ENCODE data around the gene CEACAM8.
"Not testable (repeated sequence)": the region's sequence is repeated elsewhere in the genome, so short reads cannot be mapped to it uniquely, and the experiment has no call there.

CEACAM8 gene

GRCh38 chr19:42594617-42595489, at the start of gene CEACAM8:
Gene CEACAM8, minus strand, starts transcription at chr19:42594924. Its CDS starts 96 bp downstream, at chr19:42594828.
- H3K27ac ChIP-seq, result no peak within 1 kb of the TSS
- TF ChIP-seq ZFX (IDR thresholded peaks at IDR 0.05; ENCODE audit: borderline replicate concordance) (no peak), CTCF (IDR thresholded peaks at IDR 0.05) (no peak)

GRCh38 chr19:42639324-42640092, 44.8 kb upstream of the CEACAM8 start:
- H3K27ac ChIP-seq, result not testable (repeated sequence)

- TF ChIP-seq CTCF (IDR thresholded peaks at IDR 0.05) (peak; percentile 65), ZFX (IDR thresholded peaks at IDR 0.05; ENCODE audit: borderline replicate concordance) (no peak)
Observed at GRCh38 chr19:42635233-42635539, 40.5 kb upstream of the CEACAM8 start.

DNA sequence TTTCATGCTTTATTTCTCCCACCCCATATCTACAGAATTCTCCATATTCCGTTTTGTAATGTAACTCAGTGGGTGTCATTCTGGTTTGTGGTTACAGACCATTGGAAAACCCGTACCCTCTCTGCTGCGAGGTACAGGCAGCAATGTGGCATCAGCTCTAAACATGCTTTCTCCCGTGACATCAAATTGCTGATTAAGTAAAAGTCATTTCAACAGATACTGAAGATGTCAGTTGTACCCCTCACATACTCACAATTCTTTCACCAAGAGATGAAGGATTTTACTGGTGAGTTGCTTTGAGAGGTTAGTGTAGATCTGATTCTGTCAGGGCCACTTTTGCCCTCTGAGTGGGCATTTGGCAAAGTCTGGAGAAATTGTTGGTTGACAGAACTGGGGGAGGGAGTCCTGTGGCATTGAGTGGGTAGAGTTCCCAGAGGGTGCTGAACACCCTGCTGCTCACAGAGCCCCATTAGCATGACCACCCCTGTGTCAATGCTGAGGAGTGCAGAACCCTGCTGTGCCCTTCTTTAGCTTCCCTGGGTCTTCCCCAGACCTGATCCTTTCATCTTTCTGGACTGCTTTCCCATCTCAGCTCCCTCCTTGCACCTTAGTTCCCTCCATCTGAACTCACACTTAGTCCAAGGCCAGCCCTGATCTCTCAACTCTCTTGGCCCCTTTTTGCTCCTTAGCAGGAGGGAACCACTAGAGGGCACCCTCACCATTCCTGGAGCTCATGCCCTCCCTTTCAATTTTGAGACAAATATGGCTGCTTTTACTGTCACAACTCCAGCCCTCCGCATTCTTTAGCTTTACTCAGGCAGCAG, 39.9 kb upstream of the CEACAM8 start:
- no peak overlapping the region for H3K27ac ChIP-seq
- TF ChIP-seq ZFX (IDR thresholded peaks at IDR 0.05; ENCODE audit: borderline replicate concordance), result no peak
- peak; percentile 86 for TF ChIP-seq CTCF (IDR thresholded peaks at IDR 0.05)

More at GRCh38 chr19:42635233-42635539, 40.5 kb upstream of the CEACAM8 start:
- no peak overlapping the region for H3K27ac ChIP-seq

DNA sequence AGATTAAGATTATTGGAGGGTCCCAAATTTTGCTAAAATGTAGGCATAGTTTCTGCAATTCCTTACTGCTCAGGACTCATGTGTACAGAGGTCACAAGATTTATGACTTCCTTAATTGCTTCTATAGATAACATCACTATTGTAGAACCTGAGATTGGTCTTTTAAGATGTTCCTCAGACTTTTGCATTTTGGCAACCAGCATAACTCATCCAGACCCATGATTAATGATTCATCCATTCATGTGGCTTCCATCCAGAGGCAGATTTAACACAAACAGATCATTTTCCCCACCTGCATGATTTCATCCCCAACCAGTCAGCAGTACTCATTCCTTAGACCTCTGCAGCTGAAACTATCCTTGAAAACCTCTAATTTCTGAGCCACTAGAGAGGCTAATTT, 34.5 kb upstream of the CEACAM8 start:
- no peak for TF ChIP-seq CTCF (IDR thresholded peaks at IDR 0.05)
- TF ChIP-seq ZFX (IDR thresholded peaks at IDR 0.05; ENCODE audit: borderline replicate concordance), result no peak
- no peak overlapping the region for H3K27ac ChIP-seq

GRCh38 chr19:42628411-42629140, 33.9 kb upstream of the CEACAM8 start:
- no peak overlapping the region for H3K27ac ChIP-seq
- TF ChIP-seq ZFX (IDR thresholded peaks at IDR 0.05; ENCODE audit: borderline replicate concordance) (no peak), CTCF (IDR thresholded peaks at IDR 0.05) (no peak)

DNA sequence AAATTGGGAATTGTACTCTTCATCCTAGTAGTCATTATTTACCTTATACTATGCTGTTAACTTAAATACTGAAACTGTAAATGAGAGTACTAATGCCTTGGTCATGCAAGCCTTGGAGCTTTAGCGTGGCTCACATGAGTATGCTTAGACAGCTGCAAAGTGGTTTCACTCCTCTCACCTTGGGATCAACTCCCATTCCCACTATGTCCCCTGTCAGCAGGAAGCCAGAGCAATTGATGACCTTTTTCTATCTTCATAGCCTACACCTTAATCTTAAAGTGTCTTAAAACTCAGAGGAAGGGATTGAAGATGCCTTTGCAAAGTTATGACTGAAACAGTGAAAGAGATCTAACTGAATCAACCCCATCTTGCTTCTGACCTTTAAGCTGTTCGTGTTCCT, 33.2 kb upstream of the CEACAM8 start:
- no peak overlapping the region for H3K27ac ChIP-seq
- no peak for TF ChIP-seq ZFX (IDR thresholded peaks at IDR 0.05; ENCODE audit: borderline replicate concordance)
